Measurements from ENCODE around the gene KCNJ5.

Gene KCNJ5

DNA sequence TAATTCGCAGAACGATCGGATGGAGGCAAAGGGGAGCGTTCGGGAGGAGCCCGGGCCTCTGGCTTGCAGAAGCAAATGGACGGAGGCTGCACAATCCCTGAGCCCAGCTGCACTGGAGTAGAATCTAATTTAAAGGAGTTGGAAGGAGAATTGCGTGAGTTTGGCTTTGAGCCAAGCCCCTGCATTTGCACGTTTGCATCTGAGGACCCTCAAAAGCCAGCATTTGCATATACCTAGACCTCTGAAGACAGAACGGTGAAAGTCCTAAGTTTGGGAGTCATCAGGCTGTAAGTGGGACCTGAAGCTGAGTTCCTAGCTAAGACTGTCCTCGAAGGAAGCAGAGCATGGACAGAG lies 35.9 kb downstream of the KCNJ5 start:
- H3K27ac ChIP-seq: no peak overlapping the region
- TF ChIP-seq, protein P1, sequence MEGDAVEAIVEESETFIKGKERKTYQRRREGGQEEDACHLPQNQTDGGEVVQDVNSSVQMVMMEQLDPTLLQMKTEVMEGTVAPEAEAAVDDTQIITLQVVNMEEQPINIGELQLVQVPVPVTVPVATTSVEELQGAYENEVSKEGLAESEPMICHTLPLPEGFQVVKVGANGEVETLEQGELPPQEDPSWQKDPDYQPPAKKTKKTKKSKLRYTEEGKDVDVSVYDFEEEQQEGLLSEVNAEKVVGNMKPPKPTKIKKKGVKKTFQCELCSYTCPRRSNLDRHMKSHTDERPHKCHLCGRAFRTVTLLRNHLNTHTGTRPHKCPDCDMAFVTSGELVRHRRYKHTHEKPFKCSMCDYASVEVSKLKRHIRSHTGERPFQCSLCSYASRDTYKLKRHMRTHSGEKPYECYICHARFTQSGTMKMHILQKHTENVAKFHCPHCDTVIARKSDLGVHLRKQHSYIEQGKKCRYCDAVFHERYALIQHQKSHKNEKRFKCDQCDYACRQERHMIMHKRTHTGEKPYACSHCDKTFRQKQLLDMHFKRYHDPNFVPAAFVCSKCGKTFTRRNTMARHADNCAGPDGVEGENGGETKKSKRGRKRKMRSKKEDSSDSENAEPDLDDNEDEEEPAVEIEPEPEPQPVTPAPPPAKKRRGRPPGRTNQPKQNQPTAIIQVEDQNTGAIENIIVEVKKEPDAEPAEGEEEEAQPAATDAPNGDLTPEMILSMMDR (conservative IDR thresholded peaks at IDR 0.05): no peak
- TF ChIP-seq ZFX (IDR thresholded peaks at IDR 0.05): no peak

DNA sequence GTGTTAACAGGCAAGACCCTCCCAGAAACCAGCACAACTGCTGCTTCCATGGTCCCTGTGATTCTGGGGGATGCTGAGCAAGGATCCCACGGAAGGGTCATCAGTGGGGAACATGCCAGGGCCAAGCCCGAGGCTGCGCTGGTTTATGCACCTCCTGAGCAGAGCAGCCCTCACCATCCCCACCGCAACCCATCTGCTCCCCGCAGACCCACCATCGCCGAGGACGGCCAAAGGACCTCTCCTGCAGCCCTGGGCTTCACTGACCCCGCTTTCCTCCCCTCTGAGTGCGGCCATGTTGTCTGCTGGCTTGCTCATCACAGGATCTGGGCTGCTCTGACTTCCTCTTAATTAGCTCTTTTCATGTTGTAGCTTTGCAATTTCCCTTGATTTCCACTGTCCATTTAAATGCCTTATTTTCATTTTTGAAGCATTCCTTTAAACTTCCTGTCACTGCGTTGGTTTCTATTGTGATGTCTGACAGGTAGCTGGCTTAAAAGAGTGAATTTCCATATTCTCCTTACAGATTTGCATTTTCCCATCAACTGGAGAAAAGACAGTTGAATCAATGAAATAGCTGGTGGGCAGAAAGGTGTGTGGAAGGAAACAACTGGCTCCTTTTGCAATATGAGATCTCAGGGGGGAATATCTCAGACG lies 36.7 kb downstream of the KCNJ5 start:
- TF ChIP-seq, protein P1 (conservative IDR thresholded peaks at IDR 0.05): no peak
- no peak for TF ChIP-seq ZFX (IDR thresholded peaks at IDR 0.05)
- no peak overlapping the region for H3K27ac ChIP-seq

DNA sequence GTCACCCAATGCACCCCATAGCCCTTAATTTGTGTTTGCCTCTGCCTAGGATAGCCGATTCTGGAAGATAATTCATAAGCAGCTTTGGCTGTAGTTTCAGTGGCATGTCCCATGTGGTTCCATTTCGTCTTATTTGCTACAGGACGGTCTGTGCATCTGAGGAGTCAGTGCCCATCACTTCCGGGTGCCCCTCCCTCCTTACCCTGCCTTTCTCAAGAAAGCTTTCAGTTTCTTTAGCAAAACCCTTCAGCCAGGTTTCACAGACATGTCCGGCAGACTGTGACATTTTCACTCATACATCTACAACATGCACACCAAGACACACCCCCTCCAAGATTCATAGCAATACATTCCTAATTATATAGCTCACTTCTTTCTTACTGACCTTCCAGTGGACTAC lies 37.2 kb downstream of the KCNJ5 start:
- H3K27ac ChIP-seq: no peak overlapping the region
- TF ChIP-seq, protein P1 (conservative IDR thresholded peaks at IDR 0.05): no peak
- TF ChIP-seq ZFX (IDR thresholded peaks at IDR 0.05): no peak

DNA sequence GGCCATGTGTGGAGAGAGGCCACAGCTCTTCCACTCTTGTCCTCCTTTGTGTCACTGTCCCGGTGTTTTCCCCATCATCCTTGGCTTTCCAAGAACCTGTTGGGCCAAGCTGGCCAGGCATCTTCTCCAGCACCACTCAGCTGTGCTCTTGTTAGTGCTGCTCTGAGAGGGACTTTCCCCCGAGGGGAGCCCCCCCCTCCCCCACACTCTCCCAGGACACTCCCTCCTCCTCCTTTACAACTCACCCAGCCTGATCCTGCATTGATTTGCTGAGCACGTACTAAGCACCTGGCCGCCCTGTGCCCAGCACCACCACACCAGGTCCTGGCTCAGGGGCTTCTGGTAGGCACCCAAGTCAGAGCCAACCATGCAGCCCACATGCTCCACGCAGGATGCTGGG lies 38.3 kb downstream of the KCNJ5 start:
- TF ChIP-seq, protein P1 (conservative IDR thresholded peaks at IDR 0.05): no peak
- no peak for TF ChIP-seq ZFX (IDR thresholded peaks at IDR 0.05)
- H3K27ac ChIP-seq: no peak overlapping the region

DNA sequence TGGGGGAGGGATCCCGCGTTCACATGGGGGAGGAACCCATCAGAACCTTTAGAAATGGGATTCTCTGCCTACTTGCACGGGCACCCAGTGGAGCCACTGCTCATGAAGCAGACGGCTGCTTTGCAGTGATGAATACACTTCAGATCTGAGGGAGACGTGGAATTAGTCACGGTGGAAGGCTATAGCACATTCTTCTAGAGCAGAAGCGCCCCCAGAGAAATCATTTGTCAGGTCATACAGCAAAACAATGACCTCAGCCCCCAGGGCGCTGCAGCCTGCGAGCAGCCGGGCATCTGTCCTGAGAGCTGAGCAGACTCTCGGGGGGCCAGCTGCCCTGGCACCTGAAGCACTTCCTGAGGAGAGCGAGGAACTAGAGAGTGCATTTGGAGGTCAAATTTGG lies 38.8 kb downstream of the KCNJ5 start:
- TF ChIP-seq, protein P1 (conservative IDR thresholded peaks at IDR 0.05): no peak
- no peak for TF ChIP-seq ZFX (IDR thresholded peaks at IDR 0.05)
- no peak overlapping the region for H3K27ac ChIP-seq

DNA sequence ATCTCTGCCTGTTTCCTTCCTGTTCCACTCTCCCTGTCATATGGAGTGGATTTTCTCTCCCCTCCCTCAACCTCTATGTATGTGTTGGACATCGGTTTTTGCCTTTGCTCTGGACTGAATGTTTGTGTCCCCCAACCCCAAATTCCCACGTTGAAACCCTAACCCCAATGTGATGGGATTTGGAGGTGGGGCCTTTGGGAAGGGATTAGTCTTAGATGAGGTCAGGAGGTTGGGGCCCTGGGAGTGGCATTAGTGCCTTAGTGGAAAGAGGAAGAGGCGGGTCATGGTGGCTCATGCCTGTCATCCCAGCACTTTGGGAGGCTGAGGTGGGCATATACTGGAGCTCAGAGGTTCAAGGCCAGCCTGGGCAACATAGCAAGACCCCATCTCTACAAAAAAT lies 39.9 kb downstream of the KCNJ5 start:
- no peak overlapping the region for H3K27ac ChIP-seq
- TF ChIP-seq, protein P1 (conservative IDR thresholded peaks at IDR 0.05): no peak
- no peak for TF ChIP-seq ZFX (IDR thresholded peaks at IDR 0.05)

DNA sequence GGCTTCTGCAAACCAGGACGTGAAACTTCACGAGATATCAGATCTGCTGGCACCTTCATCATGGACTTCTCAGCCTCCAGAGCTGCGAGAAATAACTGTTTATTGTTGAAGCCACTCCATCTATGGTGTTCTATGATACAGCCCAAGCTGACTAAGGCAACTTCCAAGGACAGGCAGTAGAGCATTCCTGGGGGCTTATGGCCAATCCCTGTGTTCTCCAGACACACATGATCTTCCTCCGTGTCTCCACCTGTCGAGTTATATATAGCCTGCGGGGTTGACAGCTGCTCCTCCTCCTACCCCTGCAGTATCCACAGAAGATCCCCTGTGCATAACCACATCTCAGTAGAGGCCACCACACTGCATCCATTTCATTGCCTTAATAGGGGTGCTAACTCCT lies 40.5 kb downstream of the KCNJ5 start:
- no peak overlapping the region for H3K27ac ChIP-seq
- TF ChIP-seq ZFX (IDR thresholded peaks at IDR 0.05): no peak
- TF ChIP-seq, protein P1 (conservative IDR thresholded peaks at IDR 0.05): no peak

Data from C4-2B (cell line).